HCT116 (cell line): ENCODE data around the gene LRRC7. TPM values are rescaled to one million over a fixed set of nuclear protein-coding genes. Genes with fewer than 3 reads are reported as not detected.

Experiments
- ATAC-seq: fragments of 200-7000 bp; cut with Tn5 transposase; 2 replicates; pipeline ENCODE4 v1.9.1; 2020; ENCODE audit warnings: mild to moderate bottlenecking, moderate library complexity
- BruUV-seq: library from RNA; stranded (reverse); fragments of 400-500 nt; replicated peaks from 2 replicates; lab custom pipeline; 2021; lab: Mats Ljungman, UMichigan
- CTCF ChIA-PET: fragments of 300-600 bp; sonication (Branson Sonifier 250); formaldehyde crosslinking; loops from one replicate; lab custom pipeline; 2021; ENCODE audit warnings: antibody characterized with exemption; lab: Charles Lee
- POLR2A ChIA-PET: fragments of 300-600, 350-600 bp; sonication (Branson Sonifier 250); formaldehyde crosslinking; loops from one replicate; lab custom pipeline; 2021; ENCODE audit warnings: antibody characterized with exemption; lab: Charles Lee
- RAD21 ChIA-PET, 2 experiments: fragments of 300-600 bp; sonication (Branson Sonifier 250); formaldehyde crosslinking; loops; one replicate each; lab custom pipeline; 2023; ENCODE audit warnings: low total read pairs in 2 of 2; ENCODE audit not compliant: uncharacterized antibody in 2 of 2, unreplicated experiment in 2 of 2, low non-redundant PET in 1 of 2; lab: Charles Lee
- DNase-seq: peaks from one replicate; pipeline ENCODE4 v3.0.0-alpha.2; 2010; ENCODE audit warnings: low read depth, low spot score
- H2AFZ ChIP-seq: fragments of 200-600 bp; shearing (Covaris generic), sonication (generic); 2 replicates; pipeline ENCODE4 v1.6.1; 2017; ENCODE audit warnings: low read depth, mixed run types, mixed read lengths, antibody characterized with exemption, low read length; ENCODE audit not compliant: poor library complexity, severe bottlenecking
- H3K27ac ChIP-seq: 2 replicates; pipeline ENCODE4 v1.5.1; 2012; ENCODE audit warnings: low read depth, low read length
- H3K27me3 ChIP-seq: fragments of 200-600 bp; sonication (generic); 2 replicates; pipeline ENCODE4 v1.6.1; 2016; ENCODE audit warnings: mixed run types, low read length, mixed read lengths; ENCODE audit not compliant: insufficient read depth
- H3K36me3 ChIP-seq, 2 experiments: fragments of 200-500 bp in 1 of 2; fragments of 200-600 bp in 1 of 2; sonication (Bioruptor generic) in 1 of 2; sonication (generic) in 1 of 2; 2 replicates each; pipeline versions ENCODE4 v1.5.1 to v1.6.1; 2014 to 2016; ENCODE audit warnings: low read length in 2 of 2, inconsistent platforms in 1 of 2, mixed read lengths in 1 of 2, mixed run types in 1 of 2; ENCODE audit not compliant: insufficient read depth in 2 of 2, control insufficient read depth in 1 of 2
- H3K4me1 ChIP-seq, 2 experiments: fragments of 200-600 bp in 1 of 2; sonication (generic) in 1 of 2; 2 replicates each; pipeline versions ENCODE4 v1.5.1 to v1.6.1; 2012 to 2017; ENCODE audit warnings: low read length in 2 of 2, inconsistent platforms in 1 of 2, mild to moderate bottlenecking in 1 of 2, mixed read lengths in 1 of 2, mixed run types in 1 of 2, moderate library complexity in 1 of 2; ENCODE audit not compliant: insufficient read depth in 2 of 2, control insufficient read depth in 1 of 2
- H3K4me2 ChIP-seq: fragments of 200-600 bp; sonication (generic); 2 replicates; pipeline ENCODE4 v1.6.1; 2017; ENCODE audit warnings: mixed run types, low read length, mixed read lengths
- H3K4me3 ChIP-seq, 2 experiments: fragments of 200-600 bp in 1 of 2; sonication (generic) in 1 of 2; replicated peaks in 1 of 2; 2 replicates each; pipeline ENCODE4 v1.5.1; 2011 to 2016; ENCODE audit warnings: low read length in 2 of 2, control low read depth in 1 of 2, low read depth in 1 of 2, mild to moderate bottlenecking in 1 of 2, mixed read lengths in 1 of 2, mixed run types in 1 of 2
- H3K79me2 ChIP-seq: fragments of 200-600 bp; sonication (generic); 2 replicates; pipeline ENCODE4 v1.6.1; 2017; ENCODE audit warnings: mild to moderate bottlenecking, mixed run types, low read length, moderate library complexity, mixed read lengths; ENCODE audit not compliant: insufficient read depth
- H3K9ac ChIP-seq: fragments of 200-600 bp; sonication (generic); 2 replicates; pipeline ENCODE4 v1.6.1; 2016; ENCODE audit warnings: low read length, mixed read lengths
- H3K9me2 ChIP-seq: fragments of 200-600 bp; sonication (generic), shearing (Covaris generic); 2 replicates; pipeline ENCODE4 v1.6.1; 2017; ENCODE audit warnings: mixed run types, mild to moderate bottlenecking, moderate library complexity; ENCODE audit not compliant: insufficient read depth
- H3K9me3 ChIP-seq, 2 experiments: fragments of 200-500 bp in 1 of 2; fragments of 200-600 bp in 1 of 2; sonication (Bioruptor generic) in 1 of 2; sonication (generic) in 1 of 2; 2 replicates each; pipeline ENCODE4 v1.6.1; 2014 to 2017; ENCODE audit warnings: low read length in 2 of 2, mixed read lengths in 2 of 2, inconsistent platforms in 1 of 2, low read depth in 1 of 2, mild to moderate bottlenecking in 1 of 2, mixed run types in 1 of 2, moderate library complexity in 1 of 2; ENCODE audit not compliant: control insufficient read depth in 1 of 2, insufficient read depth in 1 of 2
- H4K20me1 ChIP-seq: fragments of 200-600 bp; sonication (generic), shearing (Covaris generic); 2 replicates; pipeline ENCODE4 v1.6.1; 2017; ENCODE audit warnings: mixed run types, mild to moderate bottlenecking, moderate library complexity; ENCODE audit not compliant: insufficient read depth
- CBX3 ChIP-seq: IDR thresholded peaks from 2 replicates; pipeline ENCODE4 v1.6.1; 2012; ENCODE audit warnings: low read depth
- CEBPB ChIP-seq: IDR thresholded peaks from 2 replicates; pipeline ENCODE4 v1.6.1; 2012; ENCODE audit warnings: low read depth
- CTCF ChIP-seq, 3 experiments: fragments of 200-600 bp in 1 of 3; sonication (generic) in 1 of 3; IDR thresholded peaks in 2 of 3; conservative IDR thresholded peaks in 1 of 3; 2 replicates each; pipeline ENCODE4 v1.5.1; 2012 to 2017; ENCODE audit warnings: low read depth in 2 of 3, low read length in 2 of 3, antibody characterized with exemption in 1 of 3, borderline replicate concordance in 1 of 3, control low read depth in 1 of 3, mild to moderate bottlenecking in 1 of 3, mixed read lengths in 1 of 3, mixed run types in 1 of 3, moderate library complexity in 1 of 3; ENCODE audit not compliant: insufficient read depth in 1 of 3
- EZH2 ChIP-seq: fragments of 200-600 bp; sonication (generic); IDR thresholded peaks from 2 replicates; pipeline ENCODE4 v1.6.1; 2017; ENCODE audit warnings: antibody characterized with exemption, mixed run types
- JUND ChIP-seq: IDR thresholded peaks from 2 replicates; pipeline ENCODE4 v1.6.1; 2012
- MAX ChIP-seq: IDR thresholded peaks from 2 replicates; pipeline ENCODE4 v1.6.1; 2012
- POLR2A ChIP-seq: IDR thresholded peaks from 2 replicates; pipeline ENCODE4 v1.7.0; 2011; ENCODE audit warnings: borderline replicate concordance; ENCODE audit not compliant: insufficient read depth, insufficient read length; ENCODE audit errors: extremely low read depth
- POLR2AphosphoS5 ChIP-seq: IDR thresholded peaks from 2 replicates; pipeline ENCODE4 v1.6.1; 2011; ENCODE audit warnings: mild to moderate bottlenecking, low read depth, low read length, moderate library complexity
- REST ChIP-seq: IDR thresholded peaks from 2 replicates; pipeline ENCODE4 v1.6.1; 2012; ENCODE audit warnings: low read depth
- SP1 ChIP-seq: IDR thresholded peaks from 2 replicates; pipeline ENCODE4 v1.6.1; 2012; ENCODE audit warnings: low read depth
- TCF7L2 ChIP-seq: IDR thresholded peaks from 2 replicates; pipeline ENCODE4 v1.7.0; 2011; ENCODE audit warnings: borderline replicate concordance, inconsistent platforms; ENCODE audit not compliant: insufficient read depth, insufficient read length; ENCODE audit errors: extremely low read depth
- ZFX ChIP-seq: fragments of 450-650 bp; IDR thresholded peaks from 2 replicates; pipeline ENCODE4 v1.6.1; 2017
- ZNF274 ChIP-seq: fragments of 200-500 bp; sonication (Bioruptor generic); IDR thresholded peaks from 2 replicates; pipeline ENCODE4 v1.6.1; 2014; ENCODE audit warnings: mild to moderate bottlenecking, low read depth, low read length, inconsistent platforms
- intact Hi-C: fragments of 100-400 bp; cut with micrococcal nuclease; formaldehyde crosslinking; loops from 2 replicates; pipeline ENCODE4 v1.10.0; 2022
- total RNA-seq: library from RNA; stranded (reverse); gene quantifications from one replicate; pipeline ENCODE4 v1.2.1, GENCODE V29; 2021; ENCODE audit not compliant: unreplicated experiment

The LRRC7 gene
- total RNA-seq, 1 experiment from 2014 or later: not detected

GRCh38 chr1:69569576-69570328 is 2.0 kb downstream of the LRRC7 start:
- no peaks in the 10 kb centered on the region for H3K79me2 ChIP-seq
- no peaks in the 10 kb centered on the region for H4K20me1 ChIP-seq
- ChIA-PET POLR2A (no interaction called here), RAD21 (no interaction called here), CTCF (no interaction called here)
- DNase-seq (no peak), ATAC-seq (no peak)
- no peaks in the 10 kb centered on the region for H3K4me1 ChIP-seq
- H3K4me2 ChIP-seq: no peak overlapping the region
- TF ChIP-seq ZFX: no peak
- no peak for TF ChIP-seq TCF7L2
- H3K27me3 ChIP-seq: no peaks in the 10 kb centered on the region
- H3K9ac ChIP-seq: no peak overlapping the region
- H3K36me3 ChIP-seq: no peaks in the 10 kb centered on the region
- H2AFZ ChIP-seq: no peak overlapping the region
- no peak overlapping the region for H3K27ac ChIP-seq
- intact Hi-C loops: no loop called here
- BruUV-seq: no TSS peak
- no peak overlapping the region for H3K4me3 ChIP-seq
- no peaks in the 10 kb centered on the region for H3K9me2 ChIP-seq
- H3K9me3 ChIP-seq: no peaks in the 10 kb centered on the region

- no peaks in the 10 kb centered on the region for H3K79me2 ChIP-seq
- H3K27ac ChIP-seq: no peak overlapping the region
- TF ChIP-seq SP1: no peak
- no peak for TF ChIP-seq POLR2A
- no peak for TF ChIP-seq ZFX
- no peak for TF ChIP-seq JUND
- TF ChIP-seq MAX: no peak
- TF ChIP-seq CEBPB: no peak
- no peak for TF ChIP-seq EZH2
- TF ChIP-seq CBX3: no peak
- no peak for TF ChIP-seq CTCF (IDR thresholded peaks at IDR 0.05 in 2 of 3, conservative IDR thresholded peaks at IDR 0.05 in 1 of 3; ENCODE audit: borderline replicate concordance in 1 of 3, insufficient read depth in 1 of 3, low read depth in 2 of 3, low read length in 2 of 3)
- TF ChIP-seq ZNF274: no peak
- no peak for TF ChIP-seq REST
- no peak for TF ChIP-seq POLR2AphosphoS5
- TF ChIP-seq, all 23 proteins: peak for 0
- no TSS peak for BruUV-seq
- Histone ChIP-seq H2AFZ (no peak overlapping the region), H3K9me3 (no peaks in the 10 kb centered on the region), H3K36me3 (no peaks in the 10 kb centered on the region), H3K27me3 (no peaks in the 10 kb centered on the region), H3K4me2 (no peak overlapping the region), H3K9me2 (no peaks in the 10 kb centered on the region), H3K9ac (no peak overlapping the region), H3K4me1 (no peaks in the 10 kb centered on the region), H4K20me1 (no peaks in the 10 kb centered on the region), H3K4me3 (no peak overlapping the region)
- POLR2A ChIA-PET: no interaction called here
- CTCF ChIA-PET: no interaction called here
- no peak for ATAC-seq
- RAD21 ChIA-PET: no interaction called here
- DNase-seq: no peak
- intact Hi-C loops: no loop called here
Measured at GRCh38 chr1:69570356-69570755, 2.6 kb downstream of the LRRC7 start.
